Activated CD8-positive, alpha-beta memory T cell treated with anti-CD3 and anti-CD28 coated beads, Interleukin-2, amount 50 U/mL, for 24 hours (primary cell): ENCODE results near the gene SPTAN1.

Source experiments
- DNase-seq: peaks from one replicate; pipeline ENCODE4 v3.0.0-alpha.2; 2020; ENCODE audit errors: extremely low read depth

The SPTAN1 gene

GRCh38 chr9:128632486-128632885 is 80.1 kb downstream of the SPTAN1 start:
- DNase-seq = no peak

- DNase-seq = no peak
These were observed 80.7 kb downstream of the SPTAN1 start for GRCh38 chr9:128633057-128633456.

- DNase-seq = no peak
These were observed 81.2 kb downstream of the SPTAN1 start for GRCh38 chr9:128633601-128634000.

GRCh38 chr9:128634111-128634510 is 81.7 kb downstream of the SPTAN1 start:
- DNase-seq = no peak

- no peak for DNase-seq
These were observed 82.4 kb downstream of the SPTAN1 start for GRCh38 chr9:128634651-128635262.

- DNase-seq = no peak
These were observed 83.1 kb downstream of the SPTAN1 start for GRCh38 chr9:128635266-128636023.

GRCh38 chr9:128636024-128636390 is 83.6 kb downstream of the SPTAN1 start:
- no peak for DNase-seq

- DNase-seq = no peak
These were observed 84.5 kb downstream of the SPTAN1 start for GRCh38 chr9:128636556-128637530.

- DNase-seq = no peak
These were observed 85.3 kb downstream of the SPTAN1 start for GRCh38 chr9:128637656-128638055.

GRCh38 chr9:128638580-128638979 is 86.2 kb downstream of the SPTAN1 start:
- no peak for DNase-seq

- no peak for DNase-seq
These were observed 88.2 kb downstream of the SPTAN1 start for GRCh38 chr9:128640603-128641002.

- DNase-seq = no peak
These were observed 90.4 kb downstream of the SPTAN1 start for GRCh38 chr9:128642675-128643245.

GRCh38 chr9:128643519-128644300 is 91.3 kb downstream of the SPTAN1 start:
- no peak for DNase-seq

- peak; percentile 18 for DNase-seq
These were observed 95.8 kb downstream of the SPTAN1 start for GRCh38 chr9:128648206-128648605.

GRCh38 chr9:128651798-128652197 is 99.4 kb downstream of the SPTAN1 start:
- no peak for DNase-seq

GRCh38 chr9:128653908-128654307 is 101.5 kb downstream of the SPTAN1 start:
- DNase-seq = no peak

GRCh38 chr9:128654481-128654880 is 102.1 kb downstream of the SPTAN1 start:
- DNase-seq = no peak

GRCh38 chr9:128656416-128657343 is 104.3 kb downstream of the SPTAN1 start, which contains the start of gene DYNC2I2:
Gene DYNC2I2, minus strand, starts transcription at chr9:128656847. Its CDS starts 121 bp downstream, at chr9:128656726.
- DNase-seq = peak; percentile 90

GRCh38 chr9:128657344-128657704 is 104.9 kb downstream of the SPTAN1 start:
- no peak for DNase-seq

- no peak for DNase-seq
These were observed 105.4 kb downstream of the SPTAN1 start for GRCh38 chr9:128657796-128658195.
